HepG2 (cell line): ENCODE measurements around the gene ZNF865. TPM values are rescaled to one million over a fixed set of nuclear protein-coding genes. Genes with fewer than 3 reads are reported as not detected.

Source experiments
- AKAP8 ChIP-seq: sonication (generic); formaldehyde crosslinking; IDR thresholded peaks from 2 replicates; pipeline ENCODE4 v1.5.1; 2020; ENCODE audit warnings: mild to moderate bottlenecking, missing genetic modification reagents
- BRD4 ChIP-seq: sonication (generic); formaldehyde crosslinking; IDR thresholded peaks from 2 replicates; pipeline ENCODE4 v1.4.0; 2020; ENCODE audit warnings: missing genetic modification reagents
- GLMP ChIP-seq: sonication (generic); formaldehyde crosslinking; IDR thresholded peaks from 2 replicates; pipeline ENCODE4 v1.9.0; 2021; ENCODE audit warnings: missing genetic modification reagents, mild to moderate bottlenecking, borderline replicate concordance
- GPBP1L1 ChIP-seq: sonication (generic); formaldehyde crosslinking; IDR thresholded peaks from 2 replicates; pipeline ENCODE4 v1.5.0; 2020; ENCODE audit warnings: mild to moderate bottlenecking, missing genetic modification reagents
- HMGXB4 ChIP-seq, 2 experiments: sonication (generic) in 1 of 2; formaldehyde crosslinking in 1 of 2; IDR thresholded peaks; 2 replicates each; pipeline versions ENCODE4 v1.4.0 to v1.6.1; 2018 to 2020; ENCODE audit warnings: missing genetic modification reagents in 2 of 2, borderline replicate concordance in 1 of 2, low read depth in 1 of 2, mild to moderate bottlenecking in 1 of 2, missing biosample characterization in 1 of 2
- PATZ1 ChIP-seq: sonication (generic); formaldehyde crosslinking; IDR thresholded peaks from 2 replicates; pipeline ENCODE4 v1.4.0; 2020; ENCODE audit warnings: missing genetic modification reagents
- RCOR2 ChIP-seq: IDR thresholded peaks from 2 replicates; pipeline ENCODE4 v1.6.1; 2016; ENCODE audit warnings: missing biosample characterization, missing genetic modification reagents
- SP2 ChIP-seq: sonication (generic); formaldehyde crosslinking; IDR thresholded peaks from 2 replicates; pipeline ENCODE4 v1.5.1; 2020; ENCODE audit warnings: mild to moderate bottlenecking, missing genetic modification reagents
- ZBTB42 ChIP-seq: sonication (generic); formaldehyde crosslinking; IDR thresholded peaks from 2 replicates; pipeline ENCODE4 v1.5.0; 2020; ENCODE audit warnings: mild to moderate bottlenecking, missing genetic modification reagents
- ZHX2 ChIP-seq, 2 experiments: sonication (generic) in 1 of 2; formaldehyde crosslinking in 1 of 2; IDR thresholded peaks; 2 replicates each; pipeline versions ENCODE4 v1.6.1 to v1.9.0; 2014 to 2022; ENCODE audit warnings: antibody characterized with exemption in 1 of 2, borderline replicate concordance in 1 of 2, inconsistent platforms in 1 of 2, low read depth in 1 of 2, missing genetic modification reagents in 1 of 2
- ZNF776 ChIP-seq: sonication (generic); formaldehyde crosslinking; IDR thresholded peaks from 2 replicates; pipeline ENCODE4 v1.4.0; 2020; ENCODE audit warnings: mild to moderate bottlenecking, missing genetic modification reagents
- ZSCAN21 ChIP-seq: sonication (generic); formaldehyde crosslinking; IDR thresholded peaks from 2 replicates; pipeline ENCODE4 v1.8.0; 2022; ENCODE audit warnings: mild to moderate bottlenecking, missing genetic modification reagents, moderate library complexity, borderline replicate concordance
- polyA plus RNA-seq, 8 experiments: library from polyadenylated mRNA; depleted of rRNA in 3 of 8; stranded (reverse) in 7 of 8; unstranded in 1 of 8; fragments of >200 nt; fragmentation: Illumina TruSeq in 4 of 8; extraction: Trizol in 4 of 8; gene quantifications; 2 replicates each; pipeline versions ENCODE4 v1.2.1 to v1.2.3, GENCODE V29; 2011 to 2016; ENCODE audit warnings: low read depth in 4 of 8, missing spikeins in 1 of 8, mixed read lengths in 1 of 8; ENCODE audit not compliant: insufficient read depth in 1 of 8
- total RNA-seq, 5 experiments: library from RNA; depleted of rRNA; stranded (reverse); fragments of >200 nt; fragmentation: Illumina TruSeq; extraction: Trizol; gene quantifications; 2 replicates each; pipeline ENCODE4 v1.2.3, GENCODE V29; 2016; ENCODE audit warnings: low read depth in 1 of 5

Gene ZNF865
- total and polyA plus RNA-seq, 2 of the 13 experiments (the other 11 are each of a cell fraction or from before 2014, with no cell fraction given): 0.93 to 1.0 TPM

GRCh38 chr19:55643003-55643886, 37.8 kb downstream of the ZNF865 start, which contains the start of gene ZNF581 (continued):
- TF ChIP-seq ZHX2 (IDR thresholded peaks at IDR 0.05; ENCODE audit: low read depth) (0 out of 2 replicates have a peak, but pooled peaks have one; percentile 35), ZHX2 (CRISPR knock-in tag; IDR thresholded peaks at IDR 0.05; ENCODE audit: borderline replicate concordance) (no peak; the same call in 1 of the 2 replicates), SP2 (CRISPR knock-in tag) (no peak), BRD4 (no peak), HMGXB4 (CRISPR knock-in tag; IDR thresholded peaks at IDR 0.05; ENCODE audit: borderline replicate concordance in 1 of 2, low read depth in 1 of 2) (peak; percentile 26 to 84; a peak in 2 of 4 replicates), RCOR2 (CRISPR knock-in tag) (no peak), AKAP8 (CRISPR knock-in tag) (peak; percentile 93), GPBP1L1 (CRISPR knock-in tag) (no peak), ZBTB42 (CRISPR knock-in tag) (no peak), PATZ1 (CRISPR knock-in tag) (peak; percentile 92), GLMP (CRISPR knock-in tag) (no peak), ZNF776 (CRISPR knock-in tag) (no peak), ZSCAN21 (CRISPR knock-in tag) (0 out of 2 replicates have a peak, but pooled peaks have one; percentile 46)
